Ovary (tissue), 9 donors: ENCODE data around the gene NPAS3. TPM values are rescaled to one million over a fixed set of nuclear protein-coding genes. Genes with fewer than 3 reads are reported as not detected.

ENCODE experiments used
- DNase-seq, 5 donors: peaks; one replicate each; pipeline ENCODE4 v3.0.0-alpha.2; 2019 to 2020
- H3K27ac ChIP-seq, 2 donors: fragments of 200-600 bp; one replicate each; pipeline versions ENCODE4 v1.5.1 to v1.8.0; 2019 to 2022
- H3K27me3 ChIP-seq: fragments of 200-600 bp; one replicate; pipeline ENCODE4 v1.8.0; 2022
- H3K36me3 ChIP-seq: fragments of 200-600 bp; sonication (generic); one replicate; pipeline ENCODE4 v1.5.1; 2019
- H3K4me1 ChIP-seq: one replicate; pipeline ENCODE4 v1.8.1; 2013; ENCODE audit warnings: mild to moderate bottlenecking, moderate library complexity; ENCODE audit not compliant: insufficient read depth
- H3K4me3 ChIP-seq: fragments of 200-600 bp; sonication (generic); one replicate; pipeline ENCODE4 v1.5.1; 2017
- H3K9me3 ChIP-seq, 2 donors: fragments of 200-600 bp in 1 of 2; sonication (generic) in 1 of 2; one replicate each; pipeline versions ENCODE4 v1.5.1 to v1.8.1; 2013 to 2019; ENCODE audit warnings: mild to moderate bottlenecking in 1 of 2, moderate library complexity in 1 of 2
- CTCF ChIP-seq, 3 donors: fragments of 450-650 bp in 2 of 3; fragments of 200-600 bp in 1 of 3; IDR thresholded peaks; one replicate each; pipeline versions ENCODE4 v1.5.1 to v1.8.0; 2016 to 2022; ENCODE audit warnings: antibody characterized with exemption in 3 of 3, mild to moderate bottlenecking in 1 of 3
- EP300 ChIP-seq: sonication (generic); formaldehyde crosslinking; IDR thresholded peaks from one replicate; pipeline ENCODE4 v1.6.1; 2017; ENCODE audit warnings: antibody characterized with exemption
- POLR2A ChIP-seq: fragments of 450-650 bp; IDR thresholded peaks from one replicate; pipeline ENCODE4 v1.6.1; 2017; ENCODE audit warnings: antibody characterized with exemption, mild to moderate bottlenecking, moderate library complexity
- WGBS, 3 donors: extraction: QIAGEN DNeasy Blood & Tissue Kit in 1 of 3; methylation state at CpG; one replicate each; pipeline versions ENCODE4 v1.1.5 to v1.1.7; 2013 to 2017; 5-methylcytosine and 5-hydroxymethylcytosine counted together
- intact Hi-C, 4 donors: fragments of 100-400 bp; cut with DNase I; formaldehyde crosslinking; loops; one replicate each; pipeline versions ENCODE4 v1.11.0 to v1.15.1; 2022 to 2023
- polyA plus RNA-seq, 2 donors: library from polyadenylated mRNA; stranded (reverse); fragments of 200-250 nt in 1 of 2; fragments of 350-450 nt in 1 of 2; fragmentation: Illumina TruSeq in 1 of 2; extraction: RNeasy Lipid Tissue Mini Kit (QIAGEN cat#74804) in 1 of 2; gene quantifications; one replicate each; pipeline ENCODE4 v1.2.3, GENCODE V29; 2013 to 2014
- total RNA-seq, 7 donors: library from RNA; depleted of rRNA in 2 of 7; stranded (reverse); fragments of >200 nt in 2 of 7; fragmentation: NEBNext Ultra II Directional in 3 of 7; extraction: Animal tissue kit (Norgen Biotek cat#: 25700) in 3 of 7; gene quantifications; one replicate each; pipeline versions ENCODE4 v1.1.0 to v1.2.4, GENCODE V29; 2016 to 2023
- donor health status: DM: no; HTN: no; CAD: no; lungs with moderate emphysema.
- donor health status: DM: no; HTN: no; CAD: no.
- donor health status: Bipolar disorder and iron deficiency.
- donor health status: DM: yes; HTN: yes; CAD: no.
- donor health status: DM: no; HTN: no; CAD: no.
- donor health status: DM: yes; HTN: yes; CAD: no.

NPAS3 gene
- total and polyA plus RNA-seq, 9 donors, result 1.9 to 15.4 (median 11.4) TPM

- no peak overlapping the region for H3K27ac ChIP-seq
Observed at GRCh38 chr14:33039311-33039710, 100.6 kb downstream of the NPAS3 start.

GRCh38 chr14:33040372-33041140, 101.9 kb downstream of the NPAS3 start:
- WGBS, 3 donors, result 89 to 92% (median 89%) methylated on average over 3 of the region's 3 CpGs
- intact Hi-C loops, result no loop called here
- Histone ChIP-seq H3K27me3 (no peaks in the 10 kb centered on the region), H3K4me3 (no peak overlapping the region), H3K27ac (no peak overlapping the region), H3K36me3 (no peaks in the 10 kb centered on the region), H3K9me3 (no peaks in the 10 kb centered on the region), H3K4me1 (no peaks in the 10 kb centered on the region)
- TF ChIP-seq EP300, result no peak
- no peak for TF ChIP-seq CTCF (IDR thresholded peaks at IDR 0.05)
- TF ChIP-seq POLR2A, result no peak
- DNase-seq, result no peak

More at GRCh38 chr14:33039311-33039710, 100.6 kb downstream of the NPAS3 start:
- Histone ChIP-seq H3K36me3 (no peaks in the 10 kb centered on the region), H3K9me3 (no peaks in the 10 kb centered on the region), H3K4me3 (no peak overlapping the region), H3K27me3 (no peaks in the 10 kb centered on the region), H3K4me1 (no peaks in the 10 kb centered on the region)
- 78 to 82% (median 80%) methylated on average over 3 of the region's 3 CpGs for WGBS, 3 donors
- no peak for TF ChIP-seq EP300
- no peak for TF ChIP-seq POLR2A
- TF ChIP-seq CTCF (IDR thresholded peaks at IDR 0.05), result no peak
- DNase-seq, result no peak
- intact Hi-C loops, result no loop called here

- Histone ChIP-seq H3K27me3 (no peaks in the 10 kb centered on the region), H3K9me3 (no peaks in the 10 kb centered on the region)
Observed at GRCh38 chr14:33042591-33042990, 103.9 kb downstream of the NPAS3 start.

GRCh38 chr14:33045760-33046159, 107.1 kb downstream of the NPAS3 start:
- TF ChIP-seq EP300, result no peak
- no peak for TF ChIP-seq POLR2A
- no peak for TF ChIP-seq CTCF (IDR thresholded peaks at IDR 0.05)
- no peaks in the 10 kb centered on the region for H3K4me1 ChIP-seq
- WGBS, 3 donors, result 63 to 68% (median 63%) methylated on average over 4 of the region's 4 CpGs
- DNase-seq, result no peak
- H3K27ac ChIP-seq, result no peak overlapping the region
- H3K36me3 ChIP-seq, result no peaks in the 10 kb centered on the region
- intact Hi-C loops, result no loop called here
- no peaks in the 10 kb centered on the region for H3K27me3 ChIP-seq
- no peak overlapping the region for H3K4me3 ChIP-seq
- no peaks in the 10 kb centered on the region for H3K9me3 ChIP-seq

More at GRCh38 chr14:33042591-33042990, 103.9 kb downstream of the NPAS3 start:
- Histone ChIP-seq H3K4me3 (no peak overlapping the region), H3K27ac (no peak overlapping the region), H3K4me1 (no peaks in the 10 kb centered on the region), H3K36me3 (no peaks in the 10 kb centered on the region)
- DNase-seq, result no peak
- WGBS, 3 donors, result 18 to 22% (median 21%) methylated on average over 1 of the region's 1 CpG
- intact Hi-C loops, result no loop called here
- TF ChIP-seq POLR2A (no peak), EP300 (no peak), CTCF (IDR thresholded peaks at IDR 0.05) (no peak)
